ENCODE data around the gene NT5C2.

NT5C2 gene

GRCh38 chr10:103120977-103121735, 71.9 kb downstream of the NT5C2 start:
- DNase-seq: no peak

DNA sequence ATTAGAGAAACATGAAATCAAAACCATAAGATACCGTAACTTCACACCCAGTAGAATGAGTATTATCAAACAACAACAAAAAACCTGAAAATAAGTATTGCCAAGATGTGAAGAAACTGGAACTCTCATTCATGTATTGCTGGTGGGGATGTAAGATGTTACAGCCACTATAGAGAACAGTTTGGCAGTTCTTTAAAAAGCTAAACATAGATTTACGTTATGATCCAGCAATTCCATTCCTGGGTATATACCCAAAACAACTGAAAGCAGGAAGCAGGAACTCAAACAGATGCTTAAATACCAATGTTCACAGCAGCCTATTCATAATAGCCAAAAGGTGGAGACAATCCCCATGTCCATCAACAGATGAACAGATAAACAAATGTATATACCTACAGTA, 72.5 kb downstream of the NT5C2 start:
- no peak for DNase-seq

GRCh38 chr10:103117247-103117646, 75.8 kb downstream of the NT5C2 start:
- no peak for DNase-seq

- DNase-seq: no peak
These were observed 78.2 kb downstream of the NT5C2 start for GRCh38 chr10:103114876-103115275.

GRCh38 chr10:103111918-103112877, 80.9 kb downstream of the NT5C2 start:
- DNase-seq: no peak

DNA sequence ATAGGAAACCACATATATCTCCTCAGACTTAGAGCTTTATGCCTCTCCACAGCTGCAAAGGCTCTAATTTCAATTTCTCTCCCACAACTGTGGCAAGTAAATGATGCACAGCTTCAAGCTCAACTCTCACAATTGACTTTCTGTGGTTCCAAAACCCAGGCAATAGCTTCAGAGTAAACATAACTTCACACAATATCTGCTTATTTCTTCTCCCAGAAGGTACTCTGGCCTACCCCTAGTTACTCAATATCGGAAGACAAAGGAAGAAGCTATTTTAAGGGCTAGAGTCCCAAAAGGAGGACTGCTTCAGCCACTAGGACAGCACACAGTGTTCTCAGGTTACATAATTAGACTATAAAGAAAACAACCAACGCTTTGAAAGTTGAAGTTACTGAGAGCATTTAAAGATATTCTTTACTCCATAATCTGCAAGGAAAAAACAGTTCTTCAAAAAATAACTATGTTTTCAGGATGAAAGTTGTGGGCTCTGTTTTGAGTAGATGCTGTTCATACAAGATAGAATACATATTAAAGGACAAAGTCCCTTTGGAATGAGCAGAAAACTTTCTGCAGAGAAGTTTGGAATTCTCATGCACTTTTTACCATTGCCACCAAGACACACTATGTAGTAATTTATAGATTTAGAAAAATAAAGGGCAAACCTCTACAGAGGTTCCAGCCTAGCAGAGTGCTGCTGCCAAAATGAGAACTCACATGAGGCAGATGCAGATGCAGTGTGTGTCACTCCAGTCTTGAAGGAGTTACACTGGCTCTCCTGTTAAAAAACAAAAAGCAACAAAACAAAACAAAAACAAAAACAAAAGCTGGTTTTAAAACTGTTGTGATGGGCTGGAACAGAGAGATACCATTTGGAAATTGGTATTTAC, 81.8 kb downstream of the NT5C2 start:
- DNase-seq: no peak

DNA sequence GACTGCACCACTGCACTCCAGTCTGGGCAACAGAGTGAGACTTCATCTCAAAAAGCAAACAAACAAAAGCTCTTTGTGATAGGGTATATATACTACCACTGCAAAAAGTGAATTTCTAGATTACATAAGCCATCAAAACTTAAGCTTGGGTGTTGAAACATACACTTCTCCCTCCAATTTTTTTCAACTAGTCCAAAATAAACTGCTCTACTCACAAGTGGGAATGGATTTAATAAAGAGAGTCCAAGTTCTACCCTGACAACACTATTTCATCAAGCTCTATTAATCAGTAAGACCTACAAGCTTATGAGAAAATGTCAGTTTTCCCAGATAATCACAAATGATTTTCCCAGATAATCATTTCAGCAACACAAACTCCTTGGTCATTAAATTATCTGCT, 82.7 kb downstream of the NT5C2 start:
- DNase-seq: no peak

GRCh38 chr10:103109821-103110220, 83.3 kb downstream of the NT5C2 start:
- DNase-seq: no peak

- DNase-seq: no peak
These were observed 86.5 kb downstream of the NT5C2 start for GRCh38 chr10:103106539-103106938.

- no peak for DNase-seq
These were observed 87.6 kb downstream of the NT5C2 start for GRCh38 chr10:103105462-103105861.

DNA sequence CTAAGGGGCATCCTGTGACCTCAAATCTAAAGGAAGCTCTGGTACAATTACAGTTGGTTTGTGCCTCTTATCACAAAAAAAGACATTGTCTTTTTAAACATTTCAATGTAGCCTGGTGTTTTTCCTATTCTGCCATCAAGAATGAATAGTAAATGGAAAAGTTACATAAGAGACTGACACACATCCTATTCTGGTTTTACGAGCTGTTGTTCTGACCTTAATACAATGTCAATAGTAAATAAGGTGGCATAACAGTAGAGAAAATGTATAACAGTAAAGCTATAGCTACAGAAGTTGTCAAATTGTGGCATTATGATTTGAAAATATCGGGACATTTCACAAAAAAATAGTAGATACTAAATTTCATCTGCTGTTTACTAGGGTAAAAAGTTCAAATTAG, 88.4 kb downstream of the NT5C2 start:
- no peak for DNase-seq

DNA sequence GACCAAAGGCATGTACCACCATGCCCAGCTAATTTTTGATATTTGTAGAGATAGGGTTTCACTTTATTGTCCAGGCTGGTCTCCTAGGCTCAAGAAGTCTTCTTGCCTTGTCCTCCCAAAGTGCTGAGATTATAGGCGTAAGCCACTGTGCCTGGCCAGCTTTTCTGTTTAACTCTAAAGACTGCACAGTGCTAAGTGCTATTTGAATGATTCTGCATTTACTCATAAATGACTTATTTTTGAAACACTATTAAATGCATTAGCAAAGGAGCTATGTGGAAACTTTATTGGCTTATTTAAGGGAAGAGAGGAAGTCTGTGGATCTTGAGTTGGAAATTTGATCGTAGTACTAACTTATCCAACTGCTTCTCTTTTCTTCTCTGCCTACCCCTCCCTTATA, 89.1 kb downstream of the NT5C2 start:
- no peak for DNase-seq

DNA sequence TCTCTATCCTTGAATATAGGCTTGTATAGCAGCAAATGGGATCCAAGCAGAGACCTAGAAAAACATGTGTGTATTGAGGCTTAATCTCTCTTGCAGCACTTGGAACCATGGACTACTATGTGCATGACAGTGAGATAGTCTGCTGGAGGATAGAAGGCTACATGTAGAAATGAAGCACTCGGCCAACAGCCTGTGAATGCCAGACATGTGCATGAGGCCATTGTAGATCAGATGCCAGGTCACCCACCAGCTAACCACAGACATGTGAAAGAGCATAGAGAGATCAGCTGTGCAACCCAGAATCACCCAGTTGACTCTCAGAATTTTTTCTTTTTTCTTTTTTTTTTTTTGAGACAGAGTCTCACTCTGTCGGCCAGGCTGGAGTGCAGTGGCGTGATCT, 90.9 kb downstream of the NT5C2 start:
- DNase-seq: no peak

DNA sequence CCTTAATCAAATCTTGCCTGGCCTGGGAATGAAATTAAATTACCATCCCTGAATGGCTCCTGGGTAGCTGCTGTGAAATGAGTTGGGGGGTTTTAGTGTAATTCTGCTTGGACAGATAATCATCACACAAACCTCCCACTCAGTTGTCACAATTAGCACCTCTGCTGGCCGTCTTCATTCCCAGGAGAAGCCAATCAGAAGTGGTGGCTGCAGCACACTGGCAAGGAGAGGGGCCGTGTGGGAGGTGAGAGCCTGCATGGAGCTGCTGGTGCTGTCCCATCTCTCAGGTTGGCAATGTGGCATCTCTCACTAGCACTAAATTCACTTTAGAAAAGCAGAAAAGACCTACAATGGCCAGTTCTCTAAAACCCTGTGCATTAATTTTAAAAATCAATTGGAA, 92.5 kb downstream of the NT5C2 start:
- DNase-seq: no peak

GRCh38 chr10:103098240-103098639, 94.8 kb downstream of the NT5C2 start:
- no peak for DNase-seq

GRCh38 chr10:103096130-103096529, 96.9 kb downstream of the NT5C2 start:
- no peak for DNase-seq

GRCh38 chr10:103095005-103095404, 98.1 kb downstream of the NT5C2 start:
- no peak for DNase-seq

GRCh38 chr10:103090911-103091310, 102.2 kb downstream of the NT5C2 start:
- no peak for DNase-seq

DNA sequence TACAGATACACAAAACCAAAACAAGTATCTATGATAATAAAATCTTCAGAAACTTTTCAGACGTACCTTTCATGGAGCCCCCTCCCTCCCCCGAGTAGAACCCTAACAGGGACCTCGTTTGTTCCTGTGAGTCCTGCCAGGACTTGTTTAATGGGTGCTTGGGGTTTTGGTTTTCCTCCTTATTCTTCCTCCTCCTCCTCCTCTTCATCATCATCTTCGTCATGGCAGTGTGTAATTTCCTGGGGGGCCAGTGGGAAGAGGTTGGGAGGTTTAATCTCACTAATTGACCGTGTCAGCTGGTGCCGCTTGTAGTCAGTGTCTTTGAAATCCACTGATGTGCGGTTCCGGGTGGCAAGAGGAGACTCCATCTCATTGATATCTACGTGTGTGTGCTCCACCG, 103.6 kb downstream of the NT5C2 start:
- no peak for DNase-seq

- DNase-seq: no peak
These were observed 106.3 kb downstream of the NT5C2 start for GRCh38 chr10:103086799-103087198.

DNA sequence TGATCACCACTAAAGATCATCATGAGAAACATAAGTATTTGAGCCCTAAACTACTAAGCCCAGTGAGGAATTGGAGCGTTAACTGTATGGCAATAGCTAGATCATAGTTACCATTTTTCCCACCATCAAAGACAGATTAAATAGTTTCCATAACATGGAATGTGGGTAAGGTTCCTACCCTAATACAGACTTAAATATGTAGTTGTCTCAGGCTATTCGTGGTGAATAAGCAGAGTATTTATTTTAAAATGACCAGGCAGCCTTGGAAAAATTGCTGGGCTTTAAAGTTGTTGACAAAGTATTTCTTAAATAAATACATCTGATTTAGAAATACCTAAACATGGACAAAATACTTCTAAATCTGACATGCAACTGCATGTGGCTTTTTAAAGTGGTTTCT, 106.8 kb downstream of the NT5C2 start:
- no peak for DNase-seq

GRCh38 chr10:103083977-103084320, 109.1 kb downstream of the NT5C2 start:
- no peak for DNase-seq

DNA sequence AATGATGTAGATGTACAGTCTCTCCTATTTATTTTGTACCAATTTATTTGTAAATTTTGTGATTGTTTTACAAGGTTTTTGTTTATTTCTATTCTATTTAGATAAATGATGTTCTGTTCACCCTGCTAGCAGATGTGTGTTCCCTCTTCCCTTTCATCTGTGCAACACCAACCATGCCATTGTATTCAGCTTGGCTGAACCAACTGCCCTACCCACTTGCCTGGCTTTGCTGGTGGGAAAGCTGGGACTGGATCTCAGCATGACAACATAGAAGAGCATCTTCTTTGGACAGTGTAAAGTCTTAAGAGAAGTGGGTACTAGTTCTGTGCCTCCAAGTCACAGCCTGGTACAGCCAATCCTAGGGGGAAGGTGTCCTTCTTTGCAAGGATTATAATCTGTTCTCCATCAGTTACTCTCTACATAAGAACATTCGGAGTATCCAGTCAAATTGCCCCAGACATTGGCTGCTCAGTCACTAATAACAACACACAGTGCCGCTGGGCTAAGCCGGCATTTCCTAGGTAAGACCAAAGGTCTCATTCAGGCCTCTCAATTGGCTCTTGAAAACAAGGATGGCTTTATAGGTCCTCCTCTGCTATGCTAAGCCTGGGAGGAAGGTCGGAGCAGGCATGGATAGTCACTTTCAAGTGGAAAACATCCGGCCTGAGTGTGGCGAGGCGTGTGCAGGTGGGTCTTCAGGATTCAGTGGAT, 109.7 kb downstream of the NT5C2 start:
- DNase-seq: no peak
